ENCODE measurements around the gene SMIM5. TPM values are rescaled to one million over a fixed set of nuclear protein-coding genes. Genes with fewer than 3 reads are reported as not detected.

Gene SMIM5
- total and polyA plus RNA-seq, 2 of the 13 experiments (the other 11 are each of a cell fraction or from before 2014, with no cell fraction given) = not detected

DNA sequence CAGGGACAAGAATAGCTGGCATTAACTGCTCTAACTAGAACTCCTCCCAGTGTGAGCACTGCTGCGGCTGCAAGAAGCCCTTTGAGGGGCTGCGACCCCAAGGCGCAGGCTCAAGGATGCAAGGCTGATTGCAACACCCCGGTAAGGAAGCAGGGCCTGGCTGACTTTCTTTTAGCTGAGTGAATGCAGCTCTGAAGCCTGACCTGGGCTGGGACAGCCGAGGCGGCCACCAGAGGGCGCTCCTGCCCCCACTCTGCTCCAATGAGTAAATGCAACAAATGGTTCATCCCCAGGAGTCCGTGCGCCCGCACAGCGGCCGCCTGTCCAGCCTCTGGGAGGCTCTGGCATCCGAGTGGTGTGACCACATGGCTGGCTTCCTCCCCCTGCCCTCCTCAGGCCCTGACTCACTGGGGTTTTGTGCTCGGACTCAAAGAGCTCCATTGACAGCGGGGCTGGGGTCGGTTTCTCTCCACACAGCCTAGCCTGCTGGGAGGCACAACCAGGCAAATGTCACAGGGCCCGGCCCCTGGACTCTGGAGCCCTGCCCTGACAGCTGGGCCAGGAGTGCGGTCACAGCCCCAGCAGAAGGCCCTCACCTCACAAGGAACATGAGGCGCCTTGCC, at the start of gene SMIM5 (continued):
- no peak for TF ChIP-seq HNRNPK (IDR thresholded peaks at IDR 0.05; ENCODE audit: low read depth, low read length, poor library complexity, severe bottlenecking)
- no peak for TF ChIP-seq PAWR (CRISPR knock-in tag; IDR thresholded peaks at IDR 0.05; ENCODE audit: borderline replicate concordance)
- TF ChIP-seq, protein P1, sequence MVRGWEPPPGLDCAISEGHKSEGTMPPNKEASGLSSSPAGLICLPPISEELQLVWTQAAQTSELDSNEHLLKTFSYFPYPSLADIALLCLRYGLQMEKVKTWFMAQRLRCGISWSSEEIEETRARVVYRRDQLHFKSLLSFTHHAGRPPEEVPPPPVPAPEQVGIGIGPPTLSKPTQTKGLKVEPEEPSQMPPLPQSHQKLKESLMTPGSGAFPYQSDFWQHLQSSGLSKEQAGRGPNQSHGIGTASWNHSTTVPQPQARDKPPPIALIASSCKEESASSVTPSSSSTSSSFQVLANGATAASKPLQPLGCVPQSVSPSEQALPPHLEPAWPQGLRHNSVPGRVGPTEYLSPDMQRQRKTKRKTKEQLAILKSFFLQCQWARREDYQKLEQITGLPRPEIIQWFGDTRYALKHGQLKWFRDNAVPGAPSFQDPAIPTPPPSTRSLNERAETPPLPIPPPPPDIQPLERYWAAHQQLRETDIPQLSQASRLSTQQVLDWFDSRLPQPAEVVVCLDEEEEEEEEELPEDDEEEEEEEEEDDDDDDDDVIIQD (CRISPR knock-in tag; IDR thresholded peaks at IDR 0.05; ENCODE audit: low read depth) = 0 out of 2 replicates have a peak, but pooled peaks have one; percentile 20
- TF ChIP-seq MXI1 (IDR thresholded peaks at IDR 0.05; ENCODE audit: borderline replicate concordance, low read depth, low read length) = peak; percentile 83; the same call in 1 of the 3 replicates
- TF ChIP-seq ZNF678 (CRISPR knock-in tag; IDR thresholded peaks at IDR 0.05) = 0 out of 2 replicates have a peak, but pooled peaks have one; percentile 53
- no peak for TF ChIP-seq SSRP1 (CRISPR knock-in tag; IDR thresholded peaks at IDR 0.05)
- TF ChIP-seq SPEN (CRISPR knock-in tag; IDR thresholded peaks at IDR 0.05; ENCODE audit: low read depth) = no peak
- peak; percentile 54; the same call in 1 of the 2 replicates for TF ChIP-seq ZNF331 (CRISPR knock-in tag; IDR thresholded peaks at IDR 0.05)
- TF ChIP-seq, protein P2, sequence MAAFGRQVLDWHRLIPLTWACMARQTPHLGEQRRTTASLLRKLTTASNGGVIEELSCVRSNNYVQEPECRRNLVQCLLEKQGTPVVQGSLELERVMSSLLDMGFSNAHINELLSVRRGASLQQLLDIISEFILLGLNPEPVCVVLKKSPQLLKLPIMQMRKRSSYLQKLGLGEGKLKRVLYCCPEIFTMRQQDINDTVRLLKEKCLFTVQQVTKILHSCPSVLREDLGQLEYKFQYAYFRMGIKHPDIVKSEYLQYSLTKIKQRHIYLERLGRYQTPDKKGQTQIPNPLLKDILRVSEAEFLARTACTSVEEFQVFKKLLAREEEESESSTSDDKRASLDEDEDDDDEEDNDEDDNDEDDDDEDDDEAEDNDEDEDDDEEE (CRISPR knock-in tag; IDR thresholded peaks at IDR 0.05) = no peak
- no peak for TF ChIP-seq MZF1 (CRISPR knock-in tag; IDR thresholded peaks at IDR 0.05; ENCODE audit: borderline replicate concordance)
- TF ChIP-seq POLR2AphosphoS2 (IDR thresholded peaks at IDR 0.05; ENCODE audit: low read depth, low read length) = no peak
- TF ChIP-seq, protein P3, sequence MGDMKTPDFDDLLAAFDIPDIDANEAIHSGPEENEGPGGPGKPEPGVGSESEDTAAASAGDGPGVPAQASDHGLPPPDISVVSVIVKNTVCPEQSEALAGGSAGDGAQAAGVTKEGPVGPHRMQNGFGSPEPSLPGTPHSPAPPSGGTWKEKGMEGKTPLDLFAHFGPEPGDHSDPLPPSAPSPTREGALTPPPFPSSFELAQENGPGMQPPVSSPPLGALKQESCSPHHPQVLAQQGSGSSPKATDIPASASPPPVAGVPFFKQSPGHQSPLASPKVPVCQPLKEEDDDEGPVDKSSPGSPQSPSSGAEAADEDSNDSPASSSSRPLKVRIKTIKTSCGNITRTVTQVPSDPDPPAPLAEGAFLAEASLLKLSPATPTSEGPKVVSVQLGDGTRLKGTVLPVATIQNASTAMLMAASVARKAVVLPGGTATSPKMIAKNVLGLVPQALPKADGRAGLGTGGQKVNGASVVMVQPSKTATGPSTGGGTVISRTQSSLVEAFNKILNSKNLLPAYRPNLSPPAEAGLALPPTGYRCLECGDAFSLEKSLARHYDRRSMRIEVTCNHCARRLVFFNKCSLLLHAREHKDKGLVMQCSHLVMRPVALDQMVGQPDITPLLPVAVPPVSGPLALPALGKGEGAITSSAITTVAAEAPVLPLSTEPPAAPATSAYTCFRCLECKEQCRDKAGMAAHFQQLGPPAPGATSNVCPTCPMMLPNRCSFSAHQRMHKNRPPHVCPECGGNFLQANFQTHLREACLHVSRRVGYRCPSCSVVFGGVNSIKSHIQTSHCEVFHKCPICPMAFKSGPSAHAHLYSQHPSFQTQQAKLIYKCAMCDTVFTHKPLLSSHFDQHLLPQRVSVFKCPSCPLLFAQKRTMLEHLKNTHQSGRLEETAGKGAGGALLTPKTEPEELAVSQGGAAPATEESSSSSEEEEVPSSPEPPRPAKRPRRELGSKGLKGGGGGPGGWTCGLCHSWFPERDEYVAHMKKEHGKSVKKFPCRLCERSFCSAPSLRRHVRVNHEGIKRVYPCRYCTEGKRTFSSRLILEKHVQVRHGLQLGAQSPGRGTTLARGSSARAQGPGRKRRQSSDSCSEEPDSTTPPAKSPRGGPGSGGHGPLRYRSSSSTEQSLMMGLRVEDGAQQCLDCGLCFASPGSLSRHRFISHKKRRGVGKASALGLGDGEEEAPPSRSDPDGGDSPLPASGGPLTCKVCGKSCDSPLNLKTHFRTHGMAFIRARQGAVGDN (CRISPR knock-in tag; IDR thresholded peaks at IDR 0.05) = peak; percentile 86
- TF ChIP-seq ZBTB8A (CRISPR knock-in tag; IDR thresholded peaks at IDR 0.05; ENCODE audit: borderline replicate concordance, low read depth) = no peak
- TF ChIP-seq GLI4 (CRISPR knock-in tag; IDR thresholded peaks at IDR 0.05; ENCODE audit: borderline replicate concordance) = no peak
- TF ChIP-seq TOPORS (CRISPR knock-in tag; IDR thresholded peaks at IDR 0.05) = no peak
- TF ChIP-seq MIER3 (CRISPR knock-in tag; IDR thresholded peaks at IDR 0.05; ENCODE audit: borderline replicate concordance) = 0 out of 2 replicates have a peak, but pooled peaks have one; percentile 36
- TF ChIP-seq FOXM1 (CRISPR knock-in tag; IDR thresholded peaks at IDR 0.05) = no peak
- TF ChIP-seq ZNF841 (CRISPR knock-in tag; IDR thresholded peaks at IDR 0.05; ENCODE audit: borderline replicate concordance) = no peak
- peak; percentile 66 for TF ChIP-seq ZNF451 (CRISPR knock-in tag; IDR thresholded peaks at IDR 0.05)
- TF ChIP-seq RFXAP (CRISPR knock-in tag; IDR thresholded peaks at IDR 0.05; ENCODE audit: borderline replicate concordance) = 0 out of 2 replicates have a peak, but pooled peaks have one; percentile 6
- TF ChIP-seq, protein P4, sequence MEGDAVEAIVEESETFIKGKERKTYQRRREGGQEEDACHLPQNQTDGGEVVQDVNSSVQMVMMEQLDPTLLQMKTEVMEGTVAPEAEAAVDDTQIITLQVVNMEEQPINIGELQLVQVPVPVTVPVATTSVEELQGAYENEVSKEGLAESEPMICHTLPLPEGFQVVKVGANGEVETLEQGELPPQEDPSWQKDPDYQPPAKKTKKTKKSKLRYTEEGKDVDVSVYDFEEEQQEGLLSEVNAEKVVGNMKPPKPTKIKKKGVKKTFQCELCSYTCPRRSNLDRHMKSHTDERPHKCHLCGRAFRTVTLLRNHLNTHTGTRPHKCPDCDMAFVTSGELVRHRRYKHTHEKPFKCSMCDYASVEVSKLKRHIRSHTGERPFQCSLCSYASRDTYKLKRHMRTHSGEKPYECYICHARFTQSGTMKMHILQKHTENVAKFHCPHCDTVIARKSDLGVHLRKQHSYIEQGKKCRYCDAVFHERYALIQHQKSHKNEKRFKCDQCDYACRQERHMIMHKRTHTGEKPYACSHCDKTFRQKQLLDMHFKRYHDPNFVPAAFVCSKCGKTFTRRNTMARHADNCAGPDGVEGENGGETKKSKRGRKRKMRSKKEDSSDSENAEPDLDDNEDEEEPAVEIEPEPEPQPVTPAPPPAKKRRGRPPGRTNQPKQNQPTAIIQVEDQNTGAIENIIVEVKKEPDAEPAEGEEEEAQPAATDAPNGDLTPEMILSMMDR (CRISPR knock-in tag; IDR thresholded peaks at IDR 0.05) = peak; percentile 97
- TF ChIP-seq HDAC1 (CRISPR knock-in tag; IDR thresholded peaks at IDR 0.05) = no peak; the same call in 1 of the 2 replicates

Data from HepG2 (cell line).